ENCODE results near the gene FBXO9. TPM values are rescaled to one million over a fixed set of nuclear protein-coding genes. Genes with fewer than 3 reads are reported as not detected.

The FBXO9 gene
- total RNA-seq, 1 donor from 2014 or later: 80.2 TPM

DNA sequence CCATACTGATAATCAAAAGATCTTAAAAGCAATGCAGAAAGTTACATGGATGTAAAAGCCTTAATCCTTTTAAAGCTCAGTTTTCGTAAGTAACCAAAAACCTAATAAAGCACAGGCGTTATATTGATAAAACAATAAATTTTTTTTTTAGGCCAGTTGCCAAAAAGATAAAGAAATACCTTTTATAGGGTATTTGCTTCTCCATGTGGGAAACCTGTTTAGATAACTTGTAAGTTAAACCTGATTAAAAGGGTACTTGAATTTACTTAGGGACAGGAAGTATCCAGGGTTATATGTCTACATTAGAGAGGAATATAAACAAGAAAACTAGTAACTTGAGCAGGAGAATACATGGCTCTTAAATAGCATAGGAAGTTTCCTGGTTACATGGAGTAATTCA lies 21.1 kb downstream of the FBXO9 start:
- Histone ChIP-seq H3K4me2 (ENCODE audit: low read length) (no peak overlapping the region), H3K79me2 (ENCODE audit: insufficient read depth, low read length) (no peaks in the 10 kb centered on the region), H3K27ac (ENCODE audit: low read depth, low read length) (no peak overlapping the region), H3K4me1 (ENCODE audit: insufficient read depth, low read length) (no peaks in the 10 kb centered on the region), H3K27me3 (ENCODE audit: insufficient read depth, low read length) (no peaks in the 10 kb centered on the region), H3K36me3 (ENCODE audit: insufficient read depth, low read length) (peaks cover 57% of the 10 kb centered on the region), H4K20me1 (ENCODE audit: insufficient read depth, low read length) (no peaks in the 10 kb centered on the region), H3K4me3 (ENCODE audit: insufficient read depth, low read depth, low read length) (no peak overlapping the region), H2AFZ (ENCODE audit: low read depth, low read length) (no peak overlapping the region), H3K9me3 (ENCODE audit: insufficient read depth, low read depth, low read length) (no peaks in the 10 kb centered on the region), H3K9ac (ENCODE audit: low read length) (no peak overlapping the region)
- Mint-ChIP-seq H3K4me1 (ENCODE audit: low read depth, unreplicated experiment) (no peaks in the 10 kb centered on the region), H3K36me3 (ENCODE audit: low read depth, unreplicated experiment) (peaks cover 2% of the 10 kb centered on the region), H3K27ac (ENCODE audit: unreplicated experiment) (no peak overlapping the region), H3K27me3 (ENCODE audit: low read depth, unreplicated experiment) (no peaks in the 10 kb centered on the region), H3K9me3 (ENCODE audit: unreplicated experiment) (no peaks in the 10 kb centered on the region), H3K4me3 (ENCODE audit: unreplicated experiment) (no peak overlapping the region)
- DNase-seq (ENCODE audit: low read depth) (no peak), FAIRE-seq (no peak)
- TF ChIP-seq, protein P1, sequence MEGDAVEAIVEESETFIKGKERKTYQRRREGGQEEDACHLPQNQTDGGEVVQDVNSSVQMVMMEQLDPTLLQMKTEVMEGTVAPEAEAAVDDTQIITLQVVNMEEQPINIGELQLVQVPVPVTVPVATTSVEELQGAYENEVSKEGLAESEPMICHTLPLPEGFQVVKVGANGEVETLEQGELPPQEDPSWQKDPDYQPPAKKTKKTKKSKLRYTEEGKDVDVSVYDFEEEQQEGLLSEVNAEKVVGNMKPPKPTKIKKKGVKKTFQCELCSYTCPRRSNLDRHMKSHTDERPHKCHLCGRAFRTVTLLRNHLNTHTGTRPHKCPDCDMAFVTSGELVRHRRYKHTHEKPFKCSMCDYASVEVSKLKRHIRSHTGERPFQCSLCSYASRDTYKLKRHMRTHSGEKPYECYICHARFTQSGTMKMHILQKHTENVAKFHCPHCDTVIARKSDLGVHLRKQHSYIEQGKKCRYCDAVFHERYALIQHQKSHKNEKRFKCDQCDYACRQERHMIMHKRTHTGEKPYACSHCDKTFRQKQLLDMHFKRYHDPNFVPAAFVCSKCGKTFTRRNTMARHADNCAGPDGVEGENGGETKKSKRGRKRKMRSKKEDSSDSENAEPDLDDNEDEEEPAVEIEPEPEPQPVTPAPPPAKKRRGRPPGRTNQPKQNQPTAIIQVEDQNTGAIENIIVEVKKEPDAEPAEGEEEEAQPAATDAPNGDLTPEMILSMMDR (IDR thresholded peaks at IDR 0.05; ENCODE audit: insufficient read depth, low read depth, low read length): no peak
- TF ChIP-seq EZH2 (IDR thresholded peaks at IDR 0.05; ENCODE audit: insufficient read depth, low read length): no peak

DNA sequence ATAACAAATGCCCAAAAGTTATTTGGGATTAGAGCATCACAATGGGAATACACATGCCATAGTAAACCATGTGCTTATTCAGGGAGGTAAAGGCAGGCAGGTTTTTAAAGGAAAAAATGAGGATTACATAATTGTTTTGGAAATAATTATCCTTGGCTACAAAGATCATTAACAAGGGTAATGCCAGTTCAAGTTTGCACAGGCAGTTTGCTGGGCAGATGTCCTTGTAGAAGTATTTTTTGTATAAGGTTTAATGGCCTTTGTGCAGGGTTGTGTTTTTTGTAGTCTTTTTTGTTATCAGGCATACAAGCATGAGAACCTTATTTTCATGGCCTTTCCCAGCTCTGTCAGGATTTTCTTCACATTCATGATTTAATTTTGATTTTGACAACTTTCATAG lies 24.7 kb downstream of the FBXO9 start:
- Histone ChIP-seq H3K9me3 (ENCODE audit: insufficient read depth, low read depth, low read length) (no peaks in the 10 kb centered on the region), H4K20me1 (ENCODE audit: insufficient read depth, low read length) (peaks cover 5% of the 10 kb centered on the region), H3K27ac (ENCODE audit: low read depth, low read length) (no peak overlapping the region), H3K9ac (ENCODE audit: low read length) (no peak overlapping the region), H3K79me2 (ENCODE audit: insufficient read depth, low read length) (no peaks in the 10 kb centered on the region), H3K4me1 (ENCODE audit: insufficient read depth, low read length) (no peaks in the 10 kb centered on the region), H2AFZ (ENCODE audit: low read depth, low read length) (no peak overlapping the region), H3K4me2 (ENCODE audit: low read length) (no peak overlapping the region), H3K4me3 (ENCODE audit: insufficient read depth, low read depth, low read length) (no peak overlapping the region), H3K36me3 (ENCODE audit: insufficient read depth, low read length) (peaks cover 48% of the 10 kb centered on the region), H3K27me3 (ENCODE audit: insufficient read depth, low read length) (no peaks in the 10 kb centered on the region)
- Mint-ChIP-seq H3K36me3 (ENCODE audit: low read depth, unreplicated experiment) (peaks cover 5% of the 10 kb centered on the region), H3K4me3 (ENCODE audit: unreplicated experiment) (no peak overlapping the region), H3K27ac (ENCODE audit: unreplicated experiment) (no peak overlapping the region), H3K4me1 (ENCODE audit: low read depth, unreplicated experiment) (peaks cover 3% of the 10 kb centered on the region), H3K27me3 (ENCODE audit: low read depth, unreplicated experiment) (no peaks in the 10 kb centered on the region), H3K9me3 (ENCODE audit: unreplicated experiment) (no peaks in the 10 kb centered on the region)
- FAIRE-seq (no peak), DNase-seq (ENCODE audit: low read depth) (no peak)
- TF ChIP-seq, protein P1 (IDR thresholded peaks at IDR 0.05; ENCODE audit: insufficient read depth, low read depth, low read length): no peak
- TF ChIP-seq EZH2 (IDR thresholded peaks at IDR 0.05; ENCODE audit: insufficient read depth, low read length): no peak

DNA sequence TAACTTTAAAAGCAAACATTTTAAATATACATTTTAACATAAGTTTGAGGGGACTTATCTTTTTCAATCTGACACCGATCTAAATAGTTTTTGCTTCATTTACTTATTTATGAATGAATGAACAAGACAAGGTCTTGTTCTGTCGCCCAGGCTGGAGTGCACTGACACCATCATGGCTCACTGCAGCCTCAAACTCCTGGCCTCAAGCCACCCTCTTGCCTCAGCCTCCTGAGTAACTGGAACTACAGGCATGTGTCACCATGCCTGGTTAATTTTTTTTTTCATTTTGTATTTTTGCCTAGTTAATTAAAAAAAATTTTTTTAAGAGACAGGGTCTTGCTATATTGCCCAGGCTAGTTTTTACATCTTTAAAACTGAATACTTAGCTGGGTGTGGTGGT lies 25.4 kb downstream of the FBXO9 start:
- peak; percentile 15 for DNase-seq (ENCODE audit: low read depth)

More for the DNA sequence above, 25.4 kb downstream of the FBXO9 start:
- TF ChIP-seq, protein P1 (IDR thresholded peaks at IDR 0.05; ENCODE audit: insufficient read depth, low read depth, low read length): no peak
- TF ChIP-seq EZH2 (IDR thresholded peaks at IDR 0.05; ENCODE audit: insufficient read depth, low read length): no peak
- H2AFZ ChIP-seq (ENCODE audit: low read depth, low read length): no peak overlapping the region
- H3K27ac Mint-ChIP-seq (ENCODE audit: unreplicated experiment): no peak overlapping the region
- no peak overlapping the region for H3K9ac ChIP-seq (ENCODE audit: low read length)
- H3K79me2 ChIP-seq (ENCODE audit: insufficient read depth, low read length): no peaks in the 10 kb centered on the region
- H3K9me3 Mint-ChIP-seq (ENCODE audit: unreplicated experiment): no peaks in the 10 kb centered on the region
- FAIRE-seq: no peak
- H3K36me3 Mint-ChIP-seq (ENCODE audit: low read depth, unreplicated experiment): peaks cover 5% of the 10 kb centered on the region
- peaks cover 5% of the 10 kb centered on the region for H4K20me1 ChIP-seq (ENCODE audit: insufficient read depth, low read length)
- H3K4me1 Mint-ChIP-seq (ENCODE audit: low read depth, unreplicated experiment): peaks cover 4% of the 10 kb centered on the region
- no peak overlapping the region for H3K4me3 ChIP-seq (ENCODE audit: insufficient read depth, low read depth, low read length)
- H3K9me3 ChIP-seq (ENCODE audit: insufficient read depth, low read depth, low read length): no peaks in the 10 kb centered on the region
- H3K4me1 ChIP-seq (ENCODE audit: insufficient read depth, low read length): no peaks in the 10 kb centered on the region
- H3K4me2 ChIP-seq (ENCODE audit: low read length): no peak overlapping the region
- no peaks in the 10 kb centered on the region for H3K27me3 Mint-ChIP-seq (ENCODE audit: low read depth, unreplicated experiment)
- H3K27ac ChIP-seq (ENCODE audit: low read depth, low read length): no peak overlapping the region
- H3K4me3 Mint-ChIP-seq (ENCODE audit: unreplicated experiment): no peak overlapping the region
- H3K36me3 ChIP-seq (ENCODE audit: insufficient read depth, low read length): peaks cover 48% of the 10 kb centered on the region
- H3K27me3 ChIP-seq (ENCODE audit: insufficient read depth, low read length): no peaks in the 10 kb centered on the region
